Esophagus squamous epithelium (tissue), 4 donors: ENCODE results near the gene ROR2.

Source experiments
- CTCF ChIP-seq, 6 experiments: fragments of 450-650 bp in 4 of 6; fragments of 200-600 bp in 2 of 6; sonication (generic) in 2 of 6; IDR thresholded peaks; one replicate each; pipeline ENCODE4 v1.5.1; 2016 to 2019; ENCODE audit warnings: antibody characterized with exemption in 6 of 6, mild to moderate bottlenecking in 4 of 6, moderate library complexity in 4 of 6
- POLR2A ChIP-seq, 4 donors: fragments of 450-650 bp; IDR thresholded peaks; one replicate each; pipeline ENCODE4 v1.6.1; 2017; ENCODE audit warnings: antibody characterized with exemption in 4 of 4, mild to moderate bottlenecking in 4 of 4, moderate library complexity in 3 of 4

- TF ChIP-seq CTCF (IDR thresholded peaks at IDR 0.05) (no peak), POLR2A (IDR thresholded peaks at IDR 0.05) (no peak)
Measured at GRCh38 chr9:91776409-91777291, 173.4 kb downstream of the ROR2 start.
